Breast epithelium (tissue), 3 donors: ENCODE results near the gene PFN3.

Experiments used
- CTCF ChIP-seq, 3 donors: fragments of 450-650 bp; IDR thresholded peaks; one replicate each; pipeline ENCODE4 v1.5.1; 2016 to 2017; ENCODE audit warnings: antibody characterized with exemption in 3 of 3, mild to moderate bottlenecking in 3 of 3, moderate library complexity in 3 of 3
- POLR2A ChIP-seq: fragments of 450-650 bp; IDR thresholded peaks from one replicate; pipeline ENCODE4 v1.6.1; 2016; ENCODE audit warnings: antibody characterized with exemption, mild to moderate bottlenecking, moderate library complexity
- POLR2AphosphoS5 ChIP-seq, 3 donors: sonication (generic); formaldehyde crosslinking; IDR thresholded peaks; one replicate each; pipeline ENCODE4 v1.6.1; 2017; ENCODE audit warnings: antibody characterized with exemption in 3 of 3

GRCh38 chr5:177446200-177447065 is 46.0 kb upstream of the PFN3 start, which contains the start of gene PRR7:
- TF ChIP-seq CTCF (IDR thresholded peaks at IDR 0.05) (no peak), POLR2AphosphoS5 (IDR thresholded peaks at IDR 0.05) (no peak), POLR2A (no peak)
